Superior temporal gyrus (tissue), 1 donor: ENCODE data around the gene SIGLEC1.

Source experiments
- DNase-seq: peaks from one replicate; pipeline ENCODE4 v3.0.0-alpha.2; 2016; ENCODE audit errors: extremely low spot score

The SIGLEC1 gene

DNA sequence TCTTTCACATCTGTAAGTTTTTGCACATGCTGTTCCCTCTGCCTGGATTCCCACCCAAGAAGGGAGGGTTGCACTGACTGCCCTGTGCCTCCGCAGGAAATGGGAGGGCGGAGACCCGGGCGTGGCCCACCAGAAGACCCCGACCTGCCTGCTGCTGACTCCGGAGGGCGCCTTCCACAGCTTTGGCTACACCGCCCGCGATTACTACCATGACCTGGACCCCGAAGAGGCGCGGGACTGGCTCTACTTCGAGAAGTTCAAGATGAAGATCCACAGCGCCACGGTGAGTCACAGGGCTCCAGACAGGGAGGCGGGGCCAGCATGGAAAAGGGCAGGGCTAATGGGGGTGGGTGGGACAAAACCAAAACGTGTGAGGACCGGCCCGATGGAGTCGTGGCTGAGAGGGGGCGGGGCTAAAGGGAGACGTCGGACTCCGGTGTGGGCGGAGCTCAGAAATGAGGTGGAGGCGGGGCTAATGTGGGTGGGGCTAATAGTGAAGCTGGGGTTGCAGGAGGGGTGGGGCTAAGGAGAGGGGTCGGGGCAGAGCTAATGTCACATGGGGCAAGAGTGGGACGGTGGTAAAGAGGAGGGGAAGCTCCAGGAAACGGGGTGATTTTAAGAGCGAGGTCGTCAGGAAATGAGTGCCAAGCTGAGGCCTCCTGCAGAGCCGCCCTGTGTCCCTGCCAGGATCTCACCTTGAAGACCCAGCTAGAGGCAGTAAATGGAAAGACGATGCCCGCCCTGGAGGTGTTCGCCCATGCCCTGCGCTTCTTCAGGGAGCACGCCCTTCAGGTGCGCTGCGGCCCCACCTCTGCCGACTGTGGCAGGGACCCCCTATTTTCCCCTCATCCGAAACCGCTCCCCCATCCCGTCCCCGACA, 32.6 kb upstream of the SIGLEC1 start:
- no peak for DNase-seq

DNA sequence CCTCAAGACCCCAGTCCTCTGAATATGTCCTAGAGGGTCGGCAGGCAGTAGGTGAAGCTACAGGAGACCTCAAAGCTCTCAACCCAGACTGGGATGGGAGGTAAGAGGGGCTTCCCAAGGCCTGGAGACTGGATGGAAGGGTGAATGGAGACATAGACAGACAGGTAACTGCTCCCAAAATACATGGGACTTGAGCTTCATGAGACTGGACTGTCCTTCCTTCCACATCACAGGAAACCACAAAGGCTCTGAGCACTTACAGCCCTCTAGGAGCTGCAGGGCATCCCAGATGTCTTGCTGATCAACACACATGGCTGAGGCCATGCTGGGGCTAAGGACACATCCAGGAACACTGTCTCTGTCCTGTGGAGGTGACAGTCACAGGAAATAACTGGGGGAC, 31.6 kb upstream of the SIGLEC1 start:
- no peak for DNase-seq

GRCh38 chr20:3743251-3743650, 30.9 kb upstream of the SIGLEC1 start:
- DNase-seq, result no peak

- no peak for DNase-seq
These were observed 29.5 kb upstream of the SIGLEC1 start for GRCh38 chr20:3741836-3742458.

- no peak for DNase-seq
These were observed 28.4 kb upstream of the SIGLEC1 start for GRCh38 chr20:3740615-3741301.

GRCh38 chr20:3739926-3740451, 27.6 kb upstream of the SIGLEC1 start:
- no peak for DNase-seq

GRCh38 chr20:3739054-3739925, 26.9 kb upstream of the SIGLEC1 start:
- no peak for DNase-seq

GRCh38 chr20:3738111-3739053, 26.0 kb upstream of the SIGLEC1 start:
- no peak for DNase-seq

GRCh38 chr20:3735768-3736167, 23.4 kb upstream of the SIGLEC1 start:
- DNase-seq, result no peak

DNA sequence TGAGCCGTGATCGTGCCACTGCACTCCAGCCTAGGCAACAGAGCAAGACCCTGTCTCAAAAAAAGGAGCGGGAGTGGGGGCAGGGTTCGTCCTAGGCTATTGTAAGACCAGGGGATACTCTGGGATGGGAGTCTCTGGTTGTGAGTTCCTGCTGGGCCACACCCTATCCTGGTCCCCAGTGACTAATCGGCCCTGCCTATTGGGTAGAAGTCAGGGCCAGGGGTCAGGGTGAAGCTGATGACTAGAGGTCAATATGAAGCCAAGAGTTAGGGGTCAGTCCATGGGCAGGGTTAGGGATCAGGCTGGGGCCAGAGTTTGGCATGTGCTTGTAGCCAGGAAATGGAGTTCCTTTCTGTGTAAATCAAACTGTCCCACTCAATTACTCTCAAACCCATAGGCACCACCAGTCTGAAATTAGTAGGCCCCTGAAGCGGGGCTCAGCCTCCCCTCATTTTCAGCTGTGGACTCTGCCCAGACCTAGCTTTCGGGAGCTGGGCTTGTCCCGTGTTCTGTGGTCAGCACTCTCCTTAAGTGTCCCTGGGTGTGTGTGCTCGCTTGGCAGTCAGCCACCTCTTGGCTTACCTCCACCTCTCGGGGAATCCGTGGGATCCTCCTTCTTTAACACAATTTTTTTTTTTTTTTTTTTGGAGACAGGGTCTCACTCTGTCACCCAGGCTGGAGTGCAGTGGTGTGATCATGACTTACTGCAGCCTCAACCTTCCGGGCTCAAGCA, 21.9 kb upstream of the SIGLEC1 start:
- DNase-seq, result no peak

GRCh38 chr20:3733119-3733995, 21.0 kb upstream of the SIGLEC1 start:
- DNase-seq, result no peak

DNA sequence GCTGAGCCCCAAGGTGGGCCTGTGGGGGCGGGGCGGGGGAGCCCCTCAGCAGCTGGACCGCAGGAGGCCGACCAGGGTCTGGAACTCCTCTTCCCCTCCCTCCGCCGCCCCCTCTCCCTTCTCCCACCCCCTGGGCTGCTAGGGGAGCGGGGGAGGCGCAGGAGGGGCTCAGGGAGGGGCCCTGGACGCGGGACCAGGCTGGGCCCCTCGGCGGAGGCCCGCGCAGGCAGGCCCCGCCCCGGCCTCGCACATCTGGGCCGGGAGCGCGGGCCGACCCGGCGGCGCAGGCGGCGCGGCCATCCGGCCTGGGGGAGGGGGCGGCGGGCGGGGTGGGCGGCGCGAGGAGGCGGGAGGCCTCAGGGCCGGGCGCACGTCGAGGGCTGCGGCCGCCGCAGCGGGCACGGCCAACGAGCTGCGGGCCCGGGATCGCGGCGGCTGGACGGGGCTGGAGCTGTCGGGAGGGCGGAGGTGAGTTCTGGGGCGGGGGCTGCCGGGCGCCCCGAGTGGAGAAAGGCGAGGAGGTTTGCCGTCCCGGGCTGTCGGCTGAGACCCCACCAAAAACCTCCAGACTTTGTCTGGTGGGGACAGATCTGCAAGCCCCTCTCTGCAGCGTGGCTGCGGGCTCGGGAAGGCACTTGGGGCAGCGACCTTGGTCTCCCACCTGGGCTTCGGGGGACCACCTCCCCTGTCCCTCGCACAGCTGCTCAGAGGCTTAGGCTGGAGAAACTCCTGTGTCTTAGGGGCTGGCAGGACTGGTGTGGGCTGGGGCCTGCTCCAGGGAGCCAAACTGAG, 20.1 kb upstream of the SIGLEC1 start, which contains the start of gene HSPA12B:
Gene HSPA12B (plus strand): TSS at position 359 of the 792 bp plus-strand sequence. CDS start 5,990 bp downstream, outside the sequence.
- DNase-seq, result no peak

DNA sequence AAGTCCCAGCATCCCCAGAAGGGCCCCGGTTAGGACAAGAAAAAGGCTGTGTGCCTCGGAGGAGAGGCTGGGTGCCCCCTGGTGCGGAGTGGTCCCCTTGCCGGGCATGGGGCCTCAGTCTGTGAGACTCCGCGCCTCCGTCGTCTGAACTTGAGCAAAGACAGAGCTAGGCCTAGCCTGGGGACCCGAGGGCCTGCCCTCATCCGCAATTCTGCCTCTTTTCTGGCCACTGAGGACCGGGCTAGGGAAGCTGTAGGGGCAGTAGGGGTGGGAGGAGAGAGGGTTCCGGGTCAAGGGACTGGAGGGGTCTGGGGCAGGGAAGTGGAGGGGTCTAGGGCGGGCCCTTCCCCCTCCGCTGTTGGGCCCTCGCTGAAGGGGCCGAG, 19.5 kb upstream of the SIGLEC1 start:
- DNase-seq, result no peak

GRCh38 chr20:3730803-3731672, 18.6 kb upstream of the SIGLEC1 start:
- DNase-seq, result no peak

GRCh38 chr20:3729811-3730540, 17.6 kb upstream of the SIGLEC1 start:
- no peak for DNase-seq

DNA sequence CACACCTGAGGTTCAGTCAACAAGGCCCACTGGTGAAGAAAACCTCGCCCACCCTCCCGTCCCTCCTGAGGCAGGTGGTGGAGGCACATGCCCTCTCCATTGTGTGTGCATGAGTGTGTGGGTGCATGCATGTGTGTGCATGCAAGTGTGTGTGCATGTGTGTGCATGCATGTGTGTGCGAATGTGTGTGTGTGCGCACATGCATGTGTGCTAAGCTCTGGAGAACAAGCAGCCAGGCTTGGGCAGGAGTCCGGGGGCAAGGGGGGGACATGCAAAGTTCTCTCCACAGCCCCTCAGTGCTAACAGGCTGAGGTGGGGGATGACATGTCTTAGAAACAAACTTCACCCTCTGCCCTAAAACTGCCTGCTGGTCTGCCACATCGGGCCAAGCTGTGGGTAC, 17.0 kb upstream of the SIGLEC1 start:
- no peak for DNase-seq
